ENCODE results near the gene PNPLA6.

PNPLA6 gene

GRCh38 chr19:7535047-7535997 lies at the start of gene PNPLA6:
Gene PNPLA6, plus strand, starts transcription at chr19:7535717. Its CDS starts 72 bp downstream, at chr19:7535789.
- no peak for TF ChIP-seq CTCF (IDR thresholded peaks at IDR 0.05; ENCODE audit: low read depth, low read length)
- H3K4me3 ChIP-seq (replicated peaks in 1 of 2; ENCODE audit: low read depth in 2 of 2, low read length in 2 of 2) = peak within 1 kb of the TSS; percentile 98 to 99
- DNase-seq (ENCODE audit: low read depth in 2 of 2) = peak; percentile 96

- DNase-seq (ENCODE audit: low read depth in 2 of 2) = no peak
Measured at GRCh38 chr19:7486923-7487322, 48.6 kb upstream of the PNPLA6 start.

GRCh38 chr19:7488736-7489353 lies 46.7 kb upstream of the PNPLA6 start, which contains the start of gene PEX11G:
Gene PEX11G, minus strand, starts transcription at chr19:7489035. Its CDS starts 25 bp downstream, at chr19:7489010.
- no peak for TF ChIP-seq CTCF (IDR thresholded peaks at IDR 0.05; ENCODE audit: low read depth, low read length)
- H3K4me3 ChIP-seq (replicated peaks in 1 of 2; ENCODE audit: low read depth in 2 of 2, low read length in 2 of 2) = peak within 1 kb of the TSS; percentile 66 to 68
- peak; percentile 84 to 90 for DNase-seq (ENCODE audit: low read depth in 2 of 2)

More at GRCh38 chr19:7486923-7487322, 48.6 kb upstream of the PNPLA6 start:
- no peak overlapping the region for H3K4me3 ChIP-seq (replicated peaks in 1 of 2; ENCODE audit: low read depth in 2 of 2, low read length in 2 of 2)
- TF ChIP-seq CTCF (IDR thresholded peaks at IDR 0.05; ENCODE audit: low read depth, low read length) = no peak

- DNase-seq (ENCODE audit: low read depth in 2 of 2) = no peak
- no peak for TF ChIP-seq CTCF (IDR thresholded peaks at IDR 0.05; ENCODE audit: low read depth, low read length)
- no peak overlapping the region for H3K4me3 ChIP-seq (replicated peaks in 1 of 2; ENCODE audit: low read depth in 2 of 2, low read length in 2 of 2)
Measured at GRCh38 chr19:7489609-7490044, 45.9 kb upstream of the PNPLA6 start.

GRCh38 chr19:7492142-7492541 lies 43.4 kb upstream of the PNPLA6 start:
- no peak for TF ChIP-seq CTCF (IDR thresholded peaks at IDR 0.05; ENCODE audit: low read depth, low read length)
- no peak overlapping the region for H3K4me3 ChIP-seq (replicated peaks in 1 of 2; ENCODE audit: low read depth in 2 of 2, low read length in 2 of 2)
- peak; percentile 56 to 84 for DNase-seq (ENCODE audit: low read depth in 2 of 2)

- no peak for TF ChIP-seq CTCF (IDR thresholded peaks at IDR 0.05; ENCODE audit: low read depth, low read length)
Measured at GRCh38 chr19:7492558-7492957, 43.0 kb upstream of the PNPLA6 start.

More at GRCh38 chr19:7492558-7492957, 43.0 kb upstream of the PNPLA6 start:
- DNase-seq (ENCODE audit: low read depth in 2 of 2) = no peak
- H3K4me3 ChIP-seq (replicated peaks in 1 of 2; ENCODE audit: low read depth in 2 of 2, low read length in 2 of 2) = no peak overlapping the region
